ENCODE results near the gene REG4. TPM values are rescaled to one million over a fixed set of nuclear protein-coding genes. Genes with fewer than 3 reads are reported as not detected.

Gene REG4
- total RNA-seq, 1 experiment from 2014 or later, result not detected

DNA sequence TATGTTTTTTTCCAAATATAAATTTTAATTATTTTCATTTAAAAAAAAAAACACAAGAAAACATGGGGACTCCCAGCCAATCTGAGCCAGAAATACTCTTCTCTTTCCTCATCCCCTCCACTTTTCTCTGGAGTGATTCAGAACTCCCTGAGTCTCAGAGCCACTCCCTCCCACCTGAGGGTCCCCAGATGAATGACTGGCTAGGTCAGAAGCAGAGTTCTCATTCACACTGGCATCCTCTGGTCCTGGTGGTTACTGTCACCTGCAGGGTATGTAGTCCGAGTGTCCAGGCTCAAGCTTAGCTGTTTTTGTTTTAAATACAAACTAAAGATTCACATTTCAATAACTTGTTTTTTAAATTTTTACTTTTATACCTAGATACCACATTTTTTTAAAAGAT is 48.9 kb downstream of the REG4 start:
- Histone ChIP-seq H3K4me1 (ENCODE audit: control insufficient read depth in 1 of 2, insufficient read depth in 2 of 2, low read length in 2 of 2) (no peaks in the 10 kb centered on the region), H4K20me1 (ENCODE audit: insufficient read depth) (no peaks in the 10 kb centered on the region), H3K36me3 (ENCODE audit: control insufficient read depth in 1 of 2, insufficient read depth in 2 of 2, low read length in 2 of 2) (no peaks in the 10 kb centered on the region), H3K27me3 (ENCODE audit: insufficient read depth, low read length) (peaks cover 13% of the 10 kb centered on the region; the same call in 1 of the 2 replicates), H3K4me3 (replicated peaks in 1 of 2; ENCODE audit: low read depth in 1 of 2, low read length in 2 of 2) (no peak overlapping the region), H3K9me3 (ENCODE audit: control insufficient read depth in 1 of 2, insufficient read depth in 1 of 2, low read depth in 1 of 2, low read length in 2 of 2) (no peaks in the 10 kb centered on the region), H2AFZ (ENCODE audit: low read depth, low read length, poor library complexity, severe bottlenecking) (no peak overlapping the region), H3K9ac (ENCODE audit: low read length) (no peak overlapping the region), H3K79me2 (ENCODE audit: insufficient read depth, low read length) (no peaks in the 10 kb centered on the region), H3K9me2 (ENCODE audit: insufficient read depth) (no peaks in the 10 kb centered on the region), H3K4me2 (ENCODE audit: low read length) (no peak overlapping the region), H3K27ac (ENCODE audit: low read depth, low read length) (no peak overlapping the region)
- intact Hi-C loops (cut with micrococcal nuclease), result no loop called here
- DNase-seq (ENCODE audit: low read depth, low spot score), result no peak
- CTCF ChIA-PET, result no interaction called here
- no TSS peak for BruUV-seq (replicated peaks)
- TF ChIP-seq, protein P1, sequence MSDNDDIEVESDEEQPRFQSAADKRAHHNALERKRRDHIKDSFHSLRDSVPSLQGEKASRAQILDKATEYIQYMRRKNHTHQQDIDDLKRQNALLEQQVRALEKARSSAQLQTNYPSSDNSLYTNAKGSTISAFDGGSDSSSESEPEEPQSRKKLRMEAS (IDR thresholded peaks at IDR 0.05), result no peak
- TF ChIP-seq, protein P2, sequence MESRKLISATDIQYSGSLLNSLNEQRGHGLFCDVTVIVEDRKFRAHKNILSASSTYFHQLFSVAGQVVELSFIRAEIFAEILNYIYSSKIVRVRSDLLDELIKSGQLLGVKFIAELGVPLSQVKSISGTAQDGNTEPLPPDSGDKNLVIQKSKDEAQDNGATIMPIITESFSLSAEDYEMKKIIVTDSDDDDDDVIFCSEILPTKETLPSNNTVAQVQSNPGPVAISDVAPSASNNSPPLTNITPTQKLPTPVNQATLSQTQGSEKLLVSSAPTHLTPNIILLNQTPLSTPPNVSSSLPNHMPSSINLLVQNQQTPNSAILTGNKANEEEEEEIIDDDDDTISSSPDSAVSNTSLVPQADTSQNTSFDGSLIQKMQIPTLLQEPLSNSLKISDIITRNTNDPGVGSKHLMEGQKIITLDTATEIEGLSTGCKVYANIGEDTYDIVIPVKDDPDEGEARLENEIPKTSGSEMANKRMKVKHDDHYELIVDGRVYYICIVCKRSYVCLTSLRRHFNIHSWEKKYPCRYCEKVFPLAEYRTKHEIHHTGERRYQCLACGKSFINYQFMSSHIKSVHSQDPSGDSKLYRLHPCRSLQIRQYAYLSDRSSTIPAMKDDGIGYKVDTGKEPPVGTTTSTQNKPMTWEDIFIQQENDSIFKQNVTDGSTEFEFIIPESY (IDR thresholded peaks at IDR 0.05; ENCODE audit: extremely low read depth, insufficient replicate concordance, low read length), result no peak
- TF ChIP-seq ZFX (IDR thresholded peaks at IDR 0.05) (no peak), YY1 (IDR thresholded peaks at IDR 0.05; ENCODE audit: extremely low read depth, insufficient replicate concordance, low read depth, low read length) (no peak), EGR1 (IDR thresholded peaks at IDR 0.05; ENCODE audit: low read depth) (no peak), ZNF274 (IDR thresholded peaks at IDR 0.05; ENCODE audit: low read depth, low read length) (no peak), SP1 (IDR thresholded peaks at IDR 0.05; ENCODE audit: low read depth) (no peak), SIN3A (IDR thresholded peaks at IDR 0.05; ENCODE audit: low read depth) (no peak)
- RAD21 ChIA-PET (ENCODE audit: low non-redundant PET in 1 of 2, low total read pairs in 2 of 2, uncharacterized antibody in 2 of 2, unreplicated experiment in 2 of 2), result no interaction called here
- POLR2A ChIA-PET, result no interaction called here
- ATAC-seq, result no peak

DNA sequence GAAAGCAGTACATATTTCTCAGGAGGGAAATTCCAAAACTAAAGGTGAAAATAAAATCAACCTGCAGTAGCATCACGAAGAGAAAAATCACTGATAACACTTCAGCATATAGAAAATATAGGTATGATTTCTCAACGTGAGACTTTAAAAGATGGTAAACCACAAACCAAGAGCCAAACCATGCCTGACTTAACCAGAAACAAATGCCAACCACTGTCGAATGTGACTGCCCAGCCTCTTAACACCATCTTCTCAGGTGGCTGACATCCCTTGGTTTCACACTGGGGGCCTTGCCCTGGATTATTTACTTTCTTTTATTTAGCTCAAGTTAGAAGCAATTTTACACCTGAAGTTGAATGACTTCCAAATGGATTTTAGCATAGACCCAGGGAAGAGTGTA is 52.7 kb downstream of the REG4 start:
- Histone ChIP-seq H3K9ac (ENCODE audit: low read length) (no peak overlapping the region), H3K4me1 (ENCODE audit: control insufficient read depth in 1 of 2, insufficient read depth in 2 of 2, low read length in 2 of 2) (no peaks in the 10 kb centered on the region), H3K27me3 (ENCODE audit: insufficient read depth, low read length) (no peaks in the 10 kb centered on the region), H3K4me3 (replicated peaks in 1 of 2; ENCODE audit: low read depth in 1 of 2, low read length in 2 of 2) (no peak overlapping the region), H4K20me1 (ENCODE audit: insufficient read depth) (no peaks in the 10 kb centered on the region), H3K9me2 (ENCODE audit: insufficient read depth) (no peaks in the 10 kb centered on the region; the same call in 1 of the 2 replicates), H3K36me3 (ENCODE audit: control insufficient read depth in 1 of 2, insufficient read depth in 2 of 2, low read length in 2 of 2) (no peaks in the 10 kb centered on the region), H3K27ac (ENCODE audit: low read depth, low read length) (no peak overlapping the region), H3K79me2 (ENCODE audit: insufficient read depth, low read length) (no peaks in the 10 kb centered on the region), H3K9me3 (ENCODE audit: control insufficient read depth in 1 of 2, insufficient read depth in 1 of 2, low read depth in 1 of 2, low read length in 2 of 2) (no peaks in the 10 kb centered on the region), H2AFZ (ENCODE audit: low read depth, low read length, poor library complexity, severe bottlenecking) (no peak overlapping the region), H3K4me2 (ENCODE audit: low read length) (no peak overlapping the region)
- no TSS peak for BruUV-seq (replicated peaks)
- no peak for DNase-seq (ENCODE audit: low read depth, low spot score)
- ChIA-PET CTCF (no interaction called here), POLR2A (no interaction called here), RAD21 (ENCODE audit: low non-redundant PET in 1 of 2, low total read pairs in 2 of 2, uncharacterized antibody in 2 of 2, unreplicated experiment in 2 of 2) (no interaction called here)
- intact Hi-C loops (cut with micrococcal nuclease), result no loop called here
- no peak for ATAC-seq
- TF ChIP-seq, protein P1 (IDR thresholded peaks at IDR 0.05), result no peak
- TF ChIP-seq TCF7L2 (IDR thresholded peaks at IDR 0.05; ENCODE audit: borderline replicate concordance, extremely low read depth, insufficient read depth, insufficient read length), result no peak
- no peak for TF ChIP-seq SRF (IDR thresholded peaks at IDR 0.05; ENCODE audit: low read depth)
- TF ChIP-seq, protein P3, sequence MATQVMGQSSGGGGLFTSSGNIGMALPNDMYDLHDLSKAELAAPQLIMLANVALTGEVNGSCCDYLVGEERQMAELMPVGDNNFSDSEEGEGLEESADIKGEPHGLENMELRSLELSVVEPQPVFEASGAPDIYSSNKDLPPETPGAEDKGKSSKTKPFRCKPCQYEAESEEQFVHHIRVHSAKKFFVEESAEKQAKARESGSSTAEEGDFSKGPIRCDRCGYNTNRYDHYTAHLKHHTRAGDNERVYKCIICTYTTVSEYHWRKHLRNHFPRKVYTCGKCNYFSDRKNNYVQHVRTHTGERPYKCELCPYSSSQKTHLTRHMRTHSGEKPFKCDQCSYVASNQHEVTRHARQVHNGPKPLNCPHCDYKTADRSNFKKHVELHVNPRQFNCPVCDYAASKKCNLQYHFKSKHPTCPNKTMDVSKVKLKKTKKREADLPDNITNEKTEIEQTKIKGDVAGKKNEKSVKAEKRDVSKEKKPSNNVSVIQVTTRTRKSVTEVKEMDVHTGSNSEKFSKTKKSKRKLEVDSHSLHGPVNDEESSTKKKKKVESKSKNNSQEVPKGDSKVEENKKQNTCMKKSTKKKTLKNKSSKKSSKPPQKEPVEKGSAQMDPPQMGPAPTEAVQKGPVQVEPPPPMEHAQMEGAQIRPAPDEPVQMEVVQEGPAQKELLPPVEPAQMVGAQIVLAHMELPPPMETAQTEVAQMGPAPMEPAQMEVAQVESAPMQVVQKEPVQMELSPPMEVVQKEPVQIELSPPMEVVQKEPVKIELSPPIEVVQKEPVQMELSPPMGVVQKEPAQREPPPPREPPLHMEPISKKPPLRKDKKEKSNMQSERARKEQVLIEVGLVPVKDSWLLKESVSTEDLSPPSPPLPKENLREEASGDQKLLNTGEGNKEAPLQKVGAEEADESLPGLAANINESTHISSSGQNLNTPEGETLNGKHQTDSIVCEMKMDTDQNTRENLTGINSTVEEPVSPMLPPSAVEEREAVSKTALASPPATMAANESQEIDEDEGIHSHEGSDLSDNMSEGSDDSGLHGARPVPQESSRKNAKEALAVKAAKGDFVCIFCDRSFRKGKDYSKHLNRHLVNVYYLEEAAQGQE (IDR thresholded peaks at IDR 0.05; ENCODE audit: low read depth), result no peak
- no peak for TF ChIP-seq SP1 (IDR thresholded peaks at IDR 0.05; ENCODE audit: low read depth)
- TF ChIP-seq ZFX (IDR thresholded peaks at IDR 0.05), result no peak
- TF ChIP-seq YY1 (IDR thresholded peaks at IDR 0.05; ENCODE audit: extremely low read depth, insufficient replicate concordance, low read depth, low read length), result no peak

All from HCT116 (cell line).